Lower leg skin (tissue), 4 donors: ENCODE data around the gene EXOSC7. TPM values are rescaled to one million over a fixed set of nuclear protein-coding genes. Genes with fewer than 3 reads are reported as not detected.

Experiments
- DNase-seq, 2 donors: peaks; one replicate each; pipeline ENCODE4 v3.0.0-alpha.2; 2019; ENCODE audit warnings: low spot score in 2 of 2
- H3K4me3 ChIP-seq: fragments of 200-600 bp; sonication (generic); 2 replicates; pipeline ENCODE4 v1.5.1; 2017; ENCODE audit warnings: mild to moderate bottlenecking, low read depth; ENCODE audit not compliant: poor library complexity, severe bottlenecking
- POLR2A ChIP-seq, 2 donors: fragments of 450-650 bp; IDR thresholded peaks; one replicate each; pipeline ENCODE4 v1.6.1; 2016 to 2017; ENCODE audit warnings: antibody characterized with exemption in 2 of 2, mild to moderate bottlenecking in 1 of 2, moderate library complexity in 1 of 2
- WGBS, 2 donors: methylation state at CpG; one replicate each; pipeline ENCODE4 v1.1.5; 2018; 5-methylcytosine and 5-hydroxymethylcytosine counted together
- intact Hi-C: fragments of 100-400 bp; cut with DNase I; formaldehyde crosslinking; loops from one replicate; pipeline ENCODE4 v1.15.0; 2023; ENCODE audit warnings: low total_unique reads
- total RNA-seq, 4 donors: library from RNA; depleted of rRNA; stranded (reverse); fragments of >200 nt; gene quantifications; one replicate each; pipeline ENCODE4 v1.1.0, GENCODE V29; 2016
- TF ChIP-seq, protein P1 (sequence below), 3 donors: fragments of 450-650 bp; IDR thresholded peaks; one replicate each; pipeline ENCODE4 v1.5.1; 2016; ENCODE audit warnings: antibody characterized with exemption in 3 of 3, mild to moderate bottlenecking in 3 of 3, moderate library complexity in 2 of 3

The EXOSC7 gene
- total RNA-seq, 4 donors from 2014 or later: 77.4 to 178 (median 133) TPM

DNA sequence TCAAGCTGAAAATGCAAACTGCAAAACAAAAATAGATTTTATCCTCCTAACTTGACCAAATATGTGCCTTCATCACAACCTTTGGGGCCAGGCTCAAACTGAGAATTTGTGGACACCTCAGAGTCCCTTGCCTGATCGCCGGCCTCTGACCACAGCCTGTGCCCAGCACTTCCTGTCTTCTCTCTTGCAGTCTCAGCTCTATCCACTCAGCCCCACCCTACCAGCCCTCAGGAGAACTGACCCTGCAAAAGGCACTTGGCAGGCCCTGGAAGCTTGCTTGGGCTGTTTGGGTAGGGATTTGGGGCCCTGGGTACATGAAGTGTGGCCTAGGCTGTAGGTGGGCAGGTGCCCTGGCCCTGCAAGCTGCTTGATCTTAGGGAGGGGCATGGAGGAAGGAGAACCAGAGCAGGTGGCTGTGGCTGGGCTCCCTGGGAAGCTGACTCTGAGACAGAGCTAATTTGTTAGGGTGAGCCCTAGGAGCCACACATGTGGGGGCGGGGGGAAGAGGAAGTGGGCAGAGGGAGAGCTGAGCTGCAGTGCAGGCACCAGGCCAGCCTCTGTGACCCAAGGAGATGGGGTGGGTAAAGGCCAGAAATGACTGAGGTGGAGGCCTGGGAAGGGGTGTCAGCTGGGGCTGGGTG is 58.7 kb downstream of the EXOSC7 start:
- 61 to 76% methylated on average over 3 of the region's 3 CpGs for WGBS, 2 donors
- no peak for TF ChIP-seq POLR2A (IDR thresholded peaks at IDR 0.05)
- DNase-seq: peak; percentile 75 to 93

DNA sequence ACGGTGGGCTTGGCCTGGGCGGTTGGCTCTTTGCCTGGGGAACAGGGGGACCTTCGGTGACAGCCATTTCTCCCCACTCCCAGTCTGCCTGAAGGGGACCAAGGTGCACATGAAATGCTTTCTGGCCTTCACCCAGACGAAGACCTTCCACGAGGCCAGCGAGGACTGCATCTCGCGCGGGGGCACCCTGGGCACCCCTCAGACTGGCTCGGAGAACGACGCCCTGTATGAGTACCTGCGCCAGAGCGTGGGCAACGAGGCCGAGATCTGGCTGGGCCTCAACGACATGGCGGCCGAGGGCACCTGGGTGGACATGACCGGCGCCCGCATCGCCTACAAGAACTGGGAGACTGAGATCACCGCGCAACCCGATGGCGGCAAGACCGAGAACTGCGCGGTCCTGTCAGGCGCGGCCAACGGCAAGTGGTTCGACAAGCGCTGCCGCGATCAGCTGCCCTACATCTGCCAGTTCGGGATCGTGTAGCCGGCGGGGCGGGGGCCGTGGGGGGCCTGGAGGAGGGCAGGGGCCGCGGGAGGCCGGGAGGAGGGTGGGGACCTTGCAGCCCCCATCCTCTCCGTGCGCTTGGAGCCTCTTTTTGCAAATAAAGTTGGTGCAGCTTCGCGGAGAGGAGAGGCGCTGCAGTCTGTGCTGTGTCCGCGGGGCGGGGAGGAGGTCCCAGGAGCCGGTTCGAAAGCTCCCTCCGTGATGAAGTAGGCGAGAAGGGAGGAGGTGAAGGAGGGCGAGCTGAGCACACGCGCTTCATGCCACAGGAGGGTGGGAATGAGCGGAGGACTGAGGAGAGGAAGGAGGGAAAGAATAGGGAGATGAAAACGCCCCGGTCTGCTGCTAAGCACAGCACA is 59.6 kb downstream of the EXOSC7 start:
- TF ChIP-seq POLR2A (IDR thresholded peaks at IDR 0.05): no peak
- TF ChIP-seq, protein P1, sequence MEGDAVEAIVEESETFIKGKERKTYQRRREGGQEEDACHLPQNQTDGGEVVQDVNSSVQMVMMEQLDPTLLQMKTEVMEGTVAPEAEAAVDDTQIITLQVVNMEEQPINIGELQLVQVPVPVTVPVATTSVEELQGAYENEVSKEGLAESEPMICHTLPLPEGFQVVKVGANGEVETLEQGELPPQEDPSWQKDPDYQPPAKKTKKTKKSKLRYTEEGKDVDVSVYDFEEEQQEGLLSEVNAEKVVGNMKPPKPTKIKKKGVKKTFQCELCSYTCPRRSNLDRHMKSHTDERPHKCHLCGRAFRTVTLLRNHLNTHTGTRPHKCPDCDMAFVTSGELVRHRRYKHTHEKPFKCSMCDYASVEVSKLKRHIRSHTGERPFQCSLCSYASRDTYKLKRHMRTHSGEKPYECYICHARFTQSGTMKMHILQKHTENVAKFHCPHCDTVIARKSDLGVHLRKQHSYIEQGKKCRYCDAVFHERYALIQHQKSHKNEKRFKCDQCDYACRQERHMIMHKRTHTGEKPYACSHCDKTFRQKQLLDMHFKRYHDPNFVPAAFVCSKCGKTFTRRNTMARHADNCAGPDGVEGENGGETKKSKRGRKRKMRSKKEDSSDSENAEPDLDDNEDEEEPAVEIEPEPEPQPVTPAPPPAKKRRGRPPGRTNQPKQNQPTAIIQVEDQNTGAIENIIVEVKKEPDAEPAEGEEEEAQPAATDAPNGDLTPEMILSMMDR (IDR thresholded peaks at IDR 0.05): no peak
- intact Hi-C loops: loop anchor here (5.0 to 10.0 kb wide), 3 partner anchors 121 to 462 kb away; no protein-coding TSS in a partner anchor
- peak in 1 of 2 donors; percentile 91 for DNase-seq
- no peak overlapping the region for H3K4me3 ChIP-seq
- WGBS, 2 donors: 24 to 49% methylated on average over 40 to 49 of the region's 64 CpGs

More for the DNA sequence above, 58.7 kb downstream of the EXOSC7 start:
- intact Hi-C loops: loop anchor here (5.0 to 10.0 kb wide), 3 partner anchors 120 to 463 kb away; no protein-coding TSS in a partner anchor
- no peak overlapping the region for H3K4me3 ChIP-seq

DNA sequence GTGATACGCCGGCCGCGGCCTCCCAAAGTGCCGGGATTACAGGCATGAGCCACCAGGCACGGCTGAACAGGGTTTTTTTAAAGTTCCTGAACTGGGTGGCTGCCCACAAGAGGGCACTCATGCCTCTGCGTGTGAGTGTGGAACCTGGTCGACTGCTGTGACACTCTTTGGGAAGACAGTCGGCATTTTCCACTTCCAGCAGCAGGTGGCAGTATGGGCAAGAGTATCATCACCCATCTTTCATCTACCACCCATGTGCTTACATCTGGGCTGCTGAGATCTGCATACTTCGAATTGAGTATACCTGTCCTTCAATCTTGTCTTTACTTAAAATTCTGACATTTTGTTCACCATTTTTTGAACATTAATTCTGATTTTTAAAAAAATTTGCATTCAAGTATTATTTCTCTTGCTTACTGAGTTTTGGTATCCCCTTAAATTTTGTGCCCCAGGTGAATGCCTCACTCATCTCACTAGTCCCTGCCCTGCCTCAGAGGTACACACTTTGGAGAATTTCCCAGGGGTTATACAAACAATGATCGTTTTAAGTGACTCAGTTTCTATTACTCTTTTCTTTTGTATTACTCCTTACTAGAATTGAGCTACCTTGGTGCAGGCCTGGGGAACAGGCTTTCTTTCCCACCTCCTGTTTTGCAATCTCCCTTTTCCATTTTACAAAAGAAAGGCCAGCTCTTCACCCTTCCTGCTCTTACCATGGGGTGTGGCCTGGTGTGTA is 61.8 kb downstream of the EXOSC7 start:
- TF ChIP-seq, protein P1 (IDR thresholded peaks at IDR 0.05): peak in 1 of 3 donors; percentile 93
- TF ChIP-seq POLR2A (IDR thresholded peaks at IDR 0.05): no peak
- DNase-seq: peak; percentile 96 to 98
- WGBS, 2 donors: 2 to 5% methylated on average over 11 of the region's 11 CpGs
- no peak overlapping the region for H3K4me3 ChIP-seq
- intact Hi-C loops: loop anchor here (5.0 to 10.0 kb wide), 3 partner anchors 123 to 459 kb away; no protein-coding TSS in a partner anchor

DNA sequence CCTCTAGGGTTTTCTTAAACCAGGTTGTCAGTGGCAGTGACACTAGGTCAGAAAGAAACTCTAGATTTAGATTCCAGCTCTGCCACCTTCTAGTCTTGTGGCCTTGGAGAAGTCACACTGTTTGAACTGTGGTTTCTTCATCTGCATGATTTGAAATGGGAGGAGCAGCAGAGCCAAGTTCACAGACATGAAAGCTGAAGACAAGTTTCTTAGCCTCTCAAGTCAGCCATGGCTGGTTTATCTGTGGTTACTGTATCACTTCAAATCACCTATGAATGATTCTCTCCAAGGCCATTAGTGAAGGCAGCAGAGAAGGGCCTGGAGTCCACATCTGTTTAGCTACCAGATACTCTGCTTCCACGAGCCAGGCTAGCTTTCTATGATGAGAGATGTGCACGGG is 65.6 kb downstream of the EXOSC7 start:
- TF ChIP-seq, protein P1 (IDR thresholded peaks at IDR 0.05): no peak
- TF ChIP-seq POLR2A (IDR thresholded peaks at IDR 0.05): no peak

DNA sequence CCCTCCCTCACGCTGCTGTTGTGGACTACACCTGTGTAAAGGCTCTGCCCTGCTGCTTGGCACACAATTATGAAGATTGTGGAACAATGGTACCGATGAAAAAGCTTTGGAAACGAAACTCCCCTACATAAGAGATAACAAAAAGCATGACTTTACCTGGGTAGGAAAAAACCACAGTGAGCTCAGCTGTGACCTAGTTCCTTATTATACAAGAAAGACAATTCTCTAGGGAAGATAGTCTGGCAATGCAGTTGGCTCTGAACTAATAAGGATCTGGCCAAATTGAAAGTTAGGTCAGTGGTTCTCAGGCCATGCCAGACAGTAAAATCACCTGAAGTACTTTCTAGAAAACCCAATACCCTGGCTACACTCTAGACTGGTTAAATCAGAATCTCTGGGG is 66.1 kb downstream of the EXOSC7 start:
- 86 to 89% methylated on average over 3 of the region's 3 CpGs for WGBS, 2 donors
- DNase-seq: no peak
- no peak for TF ChIP-seq POLR2A (IDR thresholded peaks at IDR 0.05)
- TF ChIP-seq, protein P1 (IDR thresholded peaks at IDR 0.05): no peak
- H3K4me3 ChIP-seq: no peak overlapping the region
- intact Hi-C loops: loop anchor here (10.0 kb wide), 1 partner anchor 613 kb away; no protein-coding TSS in a partner anchor

More for the DNA sequence above, 65.6 kb downstream of the EXOSC7 start:
- no peak overlapping the region for H3K4me3 ChIP-seq
- intact Hi-C loops: loop anchor here (10.0 kb wide), 1 partner anchor 613 kb away; no protein-coding TSS in a partner anchor
- WGBS, 2 donors: 69 to 95% methylated on average over 2 of the region's 2 CpGs
- no peak for DNase-seq
